Stomach (tissue), 9 donors: ENCODE measurements around the gene ADISSP. TPM values are rescaled to one million over a fixed set of nuclear protein-coding genes. Genes with fewer than 3 reads are reported as not detected.

Source experiments
- DNase-seq, 2 donors: peaks; one replicate each; pipeline versions ENCODE4 v3.0.0 to v3.0.0-alpha.2; 2013 to 2019
- H3K27ac ChIP-seq, 5 donors: fragments of 200-600 bp in 4 of 5; sonication (generic) in 4 of 5; one replicate each; pipeline ENCODE4 v1.5.1; 2013 to 2019; ENCODE audit warnings: mild to moderate bottlenecking in 1 of 5, moderate library complexity in 1 of 5
- H3K27me3 ChIP-seq, 3 donors: fragments of 200-600 bp; sonication (generic); one replicate each; pipeline ENCODE4 v1.5.1; 2017 to 2019; ENCODE audit warnings: mixed run types in 1 of 3
- H3K36me3 ChIP-seq, 4 donors: fragments of 200-600 bp; sonication (generic); 1 replicate in 3 of 4; 2 replicates in 1 of 4; pipeline ENCODE4 v1.5.1; 2016 to 2019
- H3K4me1 ChIP-seq, 4 donors: fragments of 200-600 bp; sonication (generic); one replicate each; pipeline ENCODE4 v1.5.1; 2016 to 2019
- H3K4me3 ChIP-seq, 4 donors: fragments of 200-600 bp; sonication (generic) in 3 of 4; one replicate each; pipeline ENCODE4 v1.5.1; 2016 to 2019; ENCODE audit warnings: mild to moderate bottlenecking in 1 of 4
- H3K9me3 ChIP-seq, 4 donors: fragments of 200-600 bp; sonication (generic); one replicate each; pipeline ENCODE4 v1.5.1; 2016 to 2019
- CTCF ChIP-seq, 7 experiments: fragments of 450-650 bp in 4 of 7; fragments of 200-600 bp in 3 of 7; sonication (generic) in 3 of 7; IDR thresholded peaks; one replicate each; pipeline ENCODE4 v1.5.1; 2016 to 2019; ENCODE audit warnings: antibody characterized with exemption in 7 of 7, control low read depth in 2 of 7, mild to moderate bottlenecking in 1 of 7
- EP300 ChIP-seq: sonication (generic); formaldehyde crosslinking; IDR thresholded peaks from one replicate; pipeline ENCODE4 v1.6.1; 2017; ENCODE audit warnings: antibody characterized with exemption
- POLR2A ChIP-seq, 4 donors: fragments of 450-650 bp; IDR thresholded peaks; one replicate each; pipeline ENCODE4 v1.6.1; 2016; ENCODE audit warnings: antibody characterized with exemption in 4 of 4, control low read depth in 2 of 4, mild to moderate bottlenecking in 1 of 4, moderate library complexity in 1 of 4
- POLR2AphosphoS5 ChIP-seq, 3 donors: sonication (generic); formaldehyde crosslinking; IDR thresholded peaks; one replicate each; pipeline ENCODE4 v1.6.1; 2016; ENCODE audit warnings: antibody characterized with exemption in 3 of 3
- WGBS, 5 donors: extraction: QIAGEN DNeasy Blood & Tissue Kit in 3 of 5; methylation state at CpG; one replicate each; pipeline versions ENCODE4 v1.1.5 to v1.1.7; 2013 to 2018; 5-methylcytosine and 5-hydroxymethylcytosine counted together
- intact Hi-C: fragments of 100-400 bp; cut with DNase I; formaldehyde crosslinking; loops from one replicate; pipeline ENCODE4 v1.15.1; 2023; ENCODE audit warnings: low total_unique reads
- polyA plus RNA-seq, 3 donors: library from polyadenylated mRNA; stranded (reverse); fragments of 200-250 nt; gene quantifications; one replicate each; pipeline ENCODE4 v1.2.3, GENCODE V29; 2013
- total RNA-seq, 5 donors: library from RNA; depleted of rRNA; stranded (reverse); fragments of >200 nt; gene quantifications; one replicate each; pipeline versions ENCODE4 v1.1.0 to v1.2.3, GENCODE V29; 2014 to 2016
- donor health status: healthy with polysubstance abuse.
- donor health status: Bipolar disorder and iron deficiency.
- donor health status: healthy.

Gene ADISSP
- total and polyA plus RNA-seq, 8 donors, result 5.9 to 136 (median 27.4) TPM

- Histone ChIP-seq H3K27ac (no peak overlapping the region), H3K9me3 (no peaks in the 10 kb centered on the region), H3K4me1 (no peaks in the 10 kb centered on the region), H3K27me3 (peaks cover 0 to 18% (median 0%) of the 10 kb centered on the region in 3 donors), H3K36me3 (no peaks in the 10 kb centered on the region), H3K4me3 (no peak overlapping the region)
- WGBS, 5 donors, result 48 to 62% (median 55%) methylated on average over 6 of the region's 6 CpGs
- TF ChIP-seq CTCF (IDR thresholded peaks at IDR 0.05) (no peak), EP300 (no peak), POLR2AphosphoS5 (IDR thresholded peaks at IDR 0.05) (no peak), POLR2A (IDR thresholded peaks at IDR 0.05) (no peak)
- no peak for DNase-seq
- intact Hi-C loops, result no loop called here
Observed at GRCh38 chr20:3720626-3721025, 46.9 kb downstream of the ADISSP start.

- peaks cover 0 to 13% (median 0%) of the 10 kb centered on the region in 3 donors for H3K27me3 ChIP-seq
- no peaks in the 10 kb centered on the region for H3K9me3 ChIP-seq
- intact Hi-C loops, result no loop called here
- no peak overlapping the region for H3K27ac ChIP-seq
- WGBS, 5 donors, result 74 to 85% (median 78%) methylated on average over 2 of the region's 2 CpGs
- H3K36me3 ChIP-seq, result no peaks in the 10 kb centered on the region
- no peak for DNase-seq
- H3K4me1 ChIP-seq, result no peaks in the 10 kb centered on the region
- no peak overlapping the region for H3K4me3 ChIP-seq
- TF ChIP-seq POLR2AphosphoS5 (IDR thresholded peaks at IDR 0.05), result no peak
- TF ChIP-seq CTCF (IDR thresholded peaks at IDR 0.05), result no peak
Observed at GRCh38 chr20:3720068-3720467, 47.5 kb downstream of the ADISSP start.

GRCh38 chr20:3719046-3719445 is 48.5 kb downstream of the ADISSP start:
- Histone ChIP-seq H3K4me3 (no peak overlapping the region), H3K4me1 (no peaks in the 10 kb centered on the region), H3K36me3 (no peaks in the 10 kb centered on the region), H3K27ac (no peak overlapping the region), H3K9me3 (no peaks in the 10 kb centered on the region), H3K27me3 (peaks cover 0 to 13% (median 0%) of the 10 kb centered on the region in 3 donors)
- TF ChIP-seq EP300 (no peak), CTCF (IDR thresholded peaks at IDR 0.05) (no peak), POLR2AphosphoS5 (IDR thresholded peaks at IDR 0.05) (no peak), POLR2A (IDR thresholded peaks at IDR 0.05) (no peak)
- DNase-seq, result no peak
- intact Hi-C loops, result no loop called here
- WGBS, 5 donors, result 84 to 92% (median 89%) methylated on average over 4 of the region's 4 CpGs

- no peak overlapping the region for H3K27ac ChIP-seq
- H3K36me3 ChIP-seq, result no peaks in the 10 kb centered on the region
- peaks cover 0 to 13% (median 0%) of the 10 kb centered on the region in 3 donors for H3K27me3 ChIP-seq
Observed at GRCh38 chr20:3716195-3716834, 51.2 kb downstream of the ADISSP start.

More at GRCh38 chr20:3716195-3716834, 51.2 kb downstream of the ADISSP start:
- intact Hi-C loops, result no loop called here
- H3K4me3 ChIP-seq, result no peak overlapping the region
- H3K9me3 ChIP-seq, result no peaks in the 10 kb centered on the region
- WGBS, 5 donors, result 52 to 70% (median 68%) methylated on average over 3 to 4 of the region's 4 CpGs
- TF ChIP-seq EP300 (no peak), CTCF (IDR thresholded peaks at IDR 0.05) (peak in 4 of 7 experiments; percentile 46 to 59 (median 50))
- H3K4me1 ChIP-seq, result peaks cover 0 to 4% (median under 1%) of the 10 kb centered on the region in 4 donors
- peak in 1 of 2 donors; percentile 81 for DNase-seq
